ENCODE measurements around the gene RNF144B.

GRCh38 chr6:18352001-18352400, 35.1 kb upstream of the RNF144B start:
- TF ChIP-seq TAF1 (IDR thresholded peaks at IDR 0.05; ENCODE audit: borderline replicate concordance, low read depth, low read length), result no peak
- TF ChIP-seq POLR2A (IDR thresholded peaks at IDR 0.05; ENCODE audit: low read depth, low read length), result no peak
- TF ChIP-seq POLR2AphosphoS5 (IDR thresholded peaks at IDR 0.05; ENCODE audit: low read depth, low read length), result no peak

All from GM12892 (cell line).